SU-DHL-6 (cell line): ENCODE data around the gene NFIX.

Experiments used
- EZH2phosphoT487 ChIP-seq: fragments of 200-600 bp; sonication (generic), shearing (Covaris generic); conservative IDR thresholded peaks from 2 replicates; pipeline ENCODE4 v1.6.1; 2018; ENCODE audit warnings: mild to moderate bottlenecking, antibody characterized with exemption, low read length, moderate library complexity, mixed read lengths
- TF ChIP-seq, protein P1 (sequence below): fragments of 200-600 bp; sonication (generic); IDR thresholded peaks from one replicate; pipeline ENCODE4 v1.5.1; 2017; ENCODE audit warnings: antibody characterized with exemption, mild to moderate bottlenecking, low read length, moderate library complexity; ENCODE audit not compliant: insufficient read depth, poor library complexity, severe bottlenecking

DNA sequence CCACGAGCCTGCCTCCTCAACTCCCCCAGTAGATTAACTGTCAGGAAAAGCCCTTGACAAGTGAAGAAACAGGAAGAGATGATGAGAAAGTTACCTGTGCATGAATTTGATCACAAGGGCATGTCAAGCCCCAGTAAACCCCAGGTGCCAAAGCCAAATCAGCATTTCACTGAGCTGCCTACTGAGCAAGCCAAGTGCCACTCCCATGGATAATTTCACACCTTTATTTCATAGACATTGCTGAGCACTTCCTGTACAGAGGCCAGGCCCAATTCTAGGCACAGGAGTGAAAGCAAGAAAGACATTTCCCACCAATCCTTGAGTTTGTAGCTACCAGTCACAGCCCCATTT, 40.7 kb upstream of the NFIX start:
- TF ChIP-seq, protein P1, sequence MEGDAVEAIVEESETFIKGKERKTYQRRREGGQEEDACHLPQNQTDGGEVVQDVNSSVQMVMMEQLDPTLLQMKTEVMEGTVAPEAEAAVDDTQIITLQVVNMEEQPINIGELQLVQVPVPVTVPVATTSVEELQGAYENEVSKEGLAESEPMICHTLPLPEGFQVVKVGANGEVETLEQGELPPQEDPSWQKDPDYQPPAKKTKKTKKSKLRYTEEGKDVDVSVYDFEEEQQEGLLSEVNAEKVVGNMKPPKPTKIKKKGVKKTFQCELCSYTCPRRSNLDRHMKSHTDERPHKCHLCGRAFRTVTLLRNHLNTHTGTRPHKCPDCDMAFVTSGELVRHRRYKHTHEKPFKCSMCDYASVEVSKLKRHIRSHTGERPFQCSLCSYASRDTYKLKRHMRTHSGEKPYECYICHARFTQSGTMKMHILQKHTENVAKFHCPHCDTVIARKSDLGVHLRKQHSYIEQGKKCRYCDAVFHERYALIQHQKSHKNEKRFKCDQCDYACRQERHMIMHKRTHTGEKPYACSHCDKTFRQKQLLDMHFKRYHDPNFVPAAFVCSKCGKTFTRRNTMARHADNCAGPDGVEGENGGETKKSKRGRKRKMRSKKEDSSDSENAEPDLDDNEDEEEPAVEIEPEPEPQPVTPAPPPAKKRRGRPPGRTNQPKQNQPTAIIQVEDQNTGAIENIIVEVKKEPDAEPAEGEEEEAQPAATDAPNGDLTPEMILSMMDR: no peak
- no peak for TF ChIP-seq EZH2phosphoT487
